ENCODE measurements around the gene NFKBIB. TPM values are rescaled to one million over a fixed set of nuclear protein-coding genes. Genes with fewer than 3 reads are reported as not detected.

Gene NFKBIB
- total RNA-seq, 1 donor, result 22.9 TPM

- no peak for DNase-seq (ENCODE audit: low read depth in 2 of 3, low spot score in 2 of 3)
These were observed 1.9 kb downstream of the NFKBIB start for GRCh38 chr19:38901683-38902082.

GRCh38 chr19:38904581-38905539 lies 5.1 kb downstream of the NFKBIB start:
- no peak for DNase-seq (ENCODE audit: low read depth in 2 of 3, low spot score in 2 of 3)

GRCh38 chr19:38905620-38906019 lies 5.9 kb downstream of the NFKBIB start:
- DNase-seq (ENCODE audit: low read depth in 2 of 3, low spot score in 2 of 3), result no peak

- no peak for DNase-seq (ENCODE audit: low read depth in 2 of 3, low spot score in 2 of 3)
These were observed 7.5 kb downstream of the NFKBIB start for GRCh38 chr19:38907227-38907626.

- no peak for DNase-seq (ENCODE audit: low read depth in 2 of 3, low spot score in 2 of 3)
These were observed 7.9 kb downstream of the NFKBIB start for GRCh38 chr19:38907670-38908069.

- DNase-seq (ENCODE audit: low read depth in 2 of 3, low spot score in 2 of 3), result no peak
These were observed 9.1 kb downstream of the NFKBIB start for GRCh38 chr19:38908911-38909310.

GRCh38 chr19:38910488-38910887 lies 10.7 kb downstream of the NFKBIB start:
- DNase-seq (ENCODE audit: low read depth in 2 of 3, low spot score in 2 of 3), result no peak

- DNase-seq (ENCODE audit: low read depth in 2 of 3, low spot score in 2 of 3), result no peak
These were observed 11.7 kb downstream of the NFKBIB start for GRCh38 chr19:38911388-38912001.

- DNase-seq (ENCODE audit: low read depth in 2 of 3, low spot score in 2 of 3), result peak in 2 of 3 donors; percentile 16 to 50
These were observed 13.1 kb downstream of the NFKBIB start for GRCh38 chr19:38912600-38913514.

GRCh38 chr19:38913958-38914357 lies 14.2 kb downstream of the NFKBIB start:
- DNase-seq (ENCODE audit: low read depth in 2 of 3, low spot score in 2 of 3), result no peak

GRCh38 chr19:38915329-38916321 lies 15.9 kb downstream of the NFKBIB start:
- DNase-seq (ENCODE audit: low read depth in 2 of 3, low spot score in 2 of 3), result no peak

- DNase-seq (ENCODE audit: low read depth in 2 of 3, low spot score in 2 of 3), result no peak
These were observed 17.7 kb downstream of the NFKBIB start for GRCh38 chr19:38917516-38917915.

- no peak for DNase-seq (ENCODE audit: low read depth in 2 of 3, low spot score in 2 of 3)
These were observed 18.2 kb downstream of the NFKBIB start for GRCh38 chr19:38917921-38918491.

- no peak for DNase-seq (ENCODE audit: low read depth in 2 of 3, low spot score in 2 of 3)
These were observed 18.8 kb downstream of the NFKBIB start for GRCh38 chr19:38918526-38918925.

- no peak for DNase-seq (ENCODE audit: low read depth in 2 of 3, low spot score in 2 of 3)
These were observed 20.2 kb downstream of the NFKBIB start for GRCh38 chr19:38919837-38920601.

GRCh38 chr19:38920602-38921419 lies 21.0 kb downstream of the NFKBIB start:
- DNase-seq (ENCODE audit: low read depth in 2 of 3, low spot score in 2 of 3), result no peak

GRCh38 chr19:38921420-38922274 lies 21.9 kb downstream of the NFKBIB start:
- DNase-seq (ENCODE audit: low read depth in 2 of 3, low spot score in 2 of 3), result no peak
